Right lobe of liver (tissue), 4 donors: ENCODE data around the gene BCR.

Experiments
- CTCF ChIP-seq, 4 donors: fragments of 200-600 bp in 3 of 4; fragments of 450-650 bp in 1 of 4; IDR thresholded peaks; one replicate each; pipeline versions ENCODE4 v1.5.1 to v1.8.0; 2016 to 2022; ENCODE audit warnings: antibody characterized with exemption in 4 of 4, mild to moderate bottlenecking in 2 of 4
- POLR2A ChIP-seq: fragments of 450-650 bp; IDR thresholded peaks from one replicate; pipeline ENCODE4 v1.6.1; 2017; ENCODE audit warnings: antibody characterized with exemption, mild to moderate bottlenecking
- donor health status: DM: no; HTN: no; CAD: no.
- donor health status: DM: no; HTN: no; CAD: no.
- donor health status: DM: no; HTN: yes; CAD: no.

GRCh38 chr22:23251445-23252093 is 71.3 kb downstream of the BCR start:
- TF ChIP-seq POLR2A, result no peak
- TF ChIP-seq CTCF (IDR thresholded peaks at IDR 0.05), result no peak
